ENCODE measurements around the gene NLRP4.
"Not testable (repeated sequence)": the region's sequence is repeated elsewhere in the genome, so short reads cannot be mapped to it uniquely, and the experiment has no call there.

The NLRP4 gene

GRCh38 chr19:55898911-55899310 lies 62.6 kb downstream of the NLRP4 start:
- DNase-seq (ENCODE audit: low spot score) = no peak

- no peak for DNase-seq (ENCODE audit: low spot score)
These were observed 65.2 kb downstream of the NLRP4 start for GRCh38 chr19:55901369-55902079.

- DNase-seq (ENCODE audit: low spot score) = no peak
These were observed 65.9 kb downstream of the NLRP4 start for GRCh38 chr19:55902080-55902751.

- DNase-seq (ENCODE audit: low spot score) = no peak
These were observed 70.9 kb downstream of the NLRP4 start for GRCh38 chr19:55907286-55907685.

- no peak for DNase-seq (ENCODE audit: low spot score)
These were observed 71.4 kb downstream of the NLRP4 start for GRCh38 chr19:55907746-55908145.

GRCh38 chr19:55909801-55910200 lies 73.5 kb downstream of the NLRP4 start:
- DNase-seq (ENCODE audit: low spot score) = no peak

- no peak for DNase-seq (ENCODE audit: low spot score)
These were observed 76.6 kb downstream of the NLRP4 start for GRCh38 chr19:55912916-55913315.

- DNase-seq (ENCODE audit: low spot score) = no peak
These were observed 77.4 kb downstream of the NLRP4 start for GRCh38 chr19:55913643-55914268.

- no peak for DNase-seq (ENCODE audit: low spot score)
These were observed 87.2 kb downstream of the NLRP4 start for GRCh38 chr19:55923556-55923955.

GRCh38 chr19:55927991-55928390 lies 91.7 kb downstream of the NLRP4 start:
- DNase-seq (ENCODE audit: low spot score) = no peak

GRCh38 chr19:55929258-55929657 lies 92.9 kb downstream of the NLRP4 start:
- DNase-seq (ENCODE audit: low spot score) = not testable (repeated sequence)

- no peak for DNase-seq (ENCODE audit: low spot score)
These were observed 94.7 kb downstream of the NLRP4 start for GRCh38 chr19:55930996-55931515.

All from kidney capillary endothelial cell (primary cell).